SU-DHL-6 (cell line): ENCODE data around the gene ANKRD17.

ENCODE experiments used
- H2AFZ ChIP-seq: fragments of 200-600 bp; sonication (generic); 2 replicates; pipeline ENCODE4 v1.6.1; 2014; ENCODE audit warnings: low read depth, mild to moderate bottlenecking, moderate library complexity, mixed read lengths, antibody characterized with exemption, low read length; ENCODE audit not compliant: severe bottlenecking
- H3F3A ChIP-seq: fragments of 200-600 bp; shearing (Covaris generic); 2 replicates; pipeline ENCODE4 v1.6.0; 2016; ENCODE audit warnings: antibody characterized with exemption, mild to moderate bottlenecking; ENCODE audit not compliant: insufficient read depth
- H3K27ac ChIP-seq: fragments of 200-600 bp; sonication (generic); 2 replicates; pipeline ENCODE4 v1.5.1; 2016; ENCODE audit warnings: low read depth, mild to moderate bottlenecking, low read length, moderate library complexity, mixed read lengths
- H3K27me3 ChIP-seq: fragments of 200-600 bp; sonication (generic), shearing (Covaris generic); 2 replicates; pipeline ENCODE4 v1.6.0; 2014; ENCODE audit warnings: mild to moderate bottlenecking, low read length
- H3K36me3 ChIP-seq: fragments of 200-600 bp; sonication (generic); 2 replicates; pipeline ENCODE4 v1.6.1; 2014; ENCODE audit warnings: mild to moderate bottlenecking, low read length, mixed read lengths
- H3K4me2 ChIP-seq: fragments of 300-600, 200-600 bp; shearing (Covaris generic), sonication (generic); 2 replicates; pipeline ENCODE4 v1.6.0; 2014; ENCODE audit warnings: low read length, low read depth, mild to moderate bottlenecking; ENCODE audit not compliant: poor library complexity, severe bottlenecking
- H3K4me3 ChIP-seq: fragments of 200-600 bp; sonication (generic); 2 replicates; pipeline ENCODE4 v1.5.1; 2014; ENCODE audit warnings: antibody characterized with exemption, low read length, mild to moderate bottlenecking, mixed read lengths; ENCODE audit not compliant: insufficient read depth, poor library complexity, severe bottlenecking
- H3K79me2 ChIP-seq: fragments of 200-600 bp; sonication (generic); 2 replicates; pipeline ENCODE4 v1.6.1; 2014; ENCODE audit warnings: mild to moderate bottlenecking, low read length, moderate library complexity; ENCODE audit not compliant: insufficient read depth
- H3K9ac ChIP-seq: fragments of 200-600 bp; sonication (generic); 2 replicates; pipeline ENCODE4 v1.7.0; 2014; ENCODE audit warnings: mild to moderate bottlenecking, low read length
- H3K9me2 ChIP-seq: fragments of 200-600 bp; sonication (generic); replicated peaks from 2 replicates; pipeline ENCODE4 v1.6.1; 2014; ENCODE audit warnings: low read length; ENCODE audit not compliant: insufficient read depth
- H3K9me3 ChIP-seq: fragments of 200-600 bp; sonication (generic); 2 replicates; pipeline ENCODE4 v1.6.1; 2014; ENCODE audit warnings: low read length, mixed read lengths; ENCODE audit not compliant: insufficient read depth
- H4K20me1 ChIP-seq: fragments of 200-600 bp; sonication (generic); 2 replicates; pipeline ENCODE4 v1.6.1; 2014; ENCODE audit warnings: low read depth, mild to moderate bottlenecking, antibody characterized with exemption, low read length, moderate library complexity, mixed read lengths
- EZH2phosphoT487 ChIP-seq: fragments of 200-600 bp; sonication (generic), shearing (Covaris generic); conservative IDR thresholded peaks from 2 replicates; pipeline ENCODE4 v1.6.1; 2018; ENCODE audit warnings: mild to moderate bottlenecking, antibody characterized with exemption, low read length, moderate library complexity, mixed read lengths
- TF ChIP-seq, protein P1 (sequence below): fragments of 200-600 bp; sonication (generic); IDR thresholded peaks from one replicate; pipeline ENCODE4 v1.5.1; 2017; ENCODE audit warnings: antibody characterized with exemption, mild to moderate bottlenecking, low read length, moderate library complexity; ENCODE audit not compliant: insufficient read depth, poor library complexity, severe bottlenecking

The ANKRD17 gene

GRCh38 chr4:73053076-73053475 lies 205.5 kb downstream of the ANKRD17 start:
- Histone ChIP-seq H3K9ac (no peak overlapping the region), H2AFZ (no peak overlapping the region), H4K20me1 (no peaks in the 10 kb centered on the region), H3K9me2 (no peaks in the 10 kb centered on the region), H3K9me3 (no peaks in the 10 kb centered on the region), H3K4me3 (no peak overlapping the region), H3K4me2 (no peak overlapping the region), H3F3A (no peaks in the 10 kb centered on the region), H3K79me2 (no peaks in the 10 kb centered on the region), H3K27ac (no peak overlapping the region), H3K27me3 (no peaks in the 10 kb centered on the region), H3K36me3 (0 out of 2 replicates have a peak, but pooled peaks cover 3% of the 10 kb centered on the region)
- TF ChIP-seq, protein P1, sequence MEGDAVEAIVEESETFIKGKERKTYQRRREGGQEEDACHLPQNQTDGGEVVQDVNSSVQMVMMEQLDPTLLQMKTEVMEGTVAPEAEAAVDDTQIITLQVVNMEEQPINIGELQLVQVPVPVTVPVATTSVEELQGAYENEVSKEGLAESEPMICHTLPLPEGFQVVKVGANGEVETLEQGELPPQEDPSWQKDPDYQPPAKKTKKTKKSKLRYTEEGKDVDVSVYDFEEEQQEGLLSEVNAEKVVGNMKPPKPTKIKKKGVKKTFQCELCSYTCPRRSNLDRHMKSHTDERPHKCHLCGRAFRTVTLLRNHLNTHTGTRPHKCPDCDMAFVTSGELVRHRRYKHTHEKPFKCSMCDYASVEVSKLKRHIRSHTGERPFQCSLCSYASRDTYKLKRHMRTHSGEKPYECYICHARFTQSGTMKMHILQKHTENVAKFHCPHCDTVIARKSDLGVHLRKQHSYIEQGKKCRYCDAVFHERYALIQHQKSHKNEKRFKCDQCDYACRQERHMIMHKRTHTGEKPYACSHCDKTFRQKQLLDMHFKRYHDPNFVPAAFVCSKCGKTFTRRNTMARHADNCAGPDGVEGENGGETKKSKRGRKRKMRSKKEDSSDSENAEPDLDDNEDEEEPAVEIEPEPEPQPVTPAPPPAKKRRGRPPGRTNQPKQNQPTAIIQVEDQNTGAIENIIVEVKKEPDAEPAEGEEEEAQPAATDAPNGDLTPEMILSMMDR = no peak
- TF ChIP-seq EZH2phosphoT487 = no peak

DNA sequence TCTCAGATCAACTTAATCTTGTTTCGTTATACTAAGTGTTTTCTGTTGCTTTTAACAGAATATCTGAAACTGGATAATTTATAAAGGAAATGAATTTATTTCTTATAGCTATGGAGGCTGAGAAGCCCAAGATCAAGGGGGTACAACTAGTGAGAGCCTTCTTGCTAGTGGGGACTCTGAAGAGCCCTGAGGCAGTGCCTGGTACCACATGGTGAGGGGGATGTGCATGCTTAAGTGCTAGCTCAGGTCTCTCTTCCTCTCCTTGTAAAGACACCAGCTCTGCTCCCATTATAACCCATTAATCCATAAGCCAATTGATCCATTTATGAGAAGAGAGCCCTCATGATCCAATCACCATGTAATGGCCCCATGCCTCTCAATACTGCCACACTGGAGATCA lies 207.0 kb downstream of the ANKRD17 start:
- Histone ChIP-seq H2AFZ (no peak overlapping the region), H3K36me3 (no peaks in the 10 kb centered on the region), H3F3A (no peaks in the 10 kb centered on the region), H3K9me2 (no peaks in the 10 kb centered on the region), H3K9me3 (no peaks in the 10 kb centered on the region), H3K4me2 (no peak overlapping the region), H4K20me1 (no peaks in the 10 kb centered on the region), H3K4me3 (no peak overlapping the region), H3K27ac (no peak overlapping the region), H3K27me3 (no peaks in the 10 kb centered on the region), H3K9ac (no peak overlapping the region), H3K79me2 (no peaks in the 10 kb centered on the region)
- TF ChIP-seq EZH2phosphoT487 = no peak
- TF ChIP-seq, protein P1 = no peak

- Histone ChIP-seq H3K9me2 (no peaks in the 10 kb centered on the region), H4K20me1 (no peaks in the 10 kb centered on the region), H3K9ac (no peak overlapping the region), H3K9me3 (no peaks in the 10 kb centered on the region), H3K27ac (no peak overlapping the region), H2AFZ (no peak overlapping the region), H3K4me2 (no peak overlapping the region), H3K36me3 (no peaks in the 10 kb centered on the region), H3K4me3 (no peak overlapping the region), H3K79me2 (no peaks in the 10 kb centered on the region), H3F3A (no peaks in the 10 kb centered on the region), H3K27me3 (no peaks in the 10 kb centered on the region)
- no peak for TF ChIP-seq EZH2phosphoT487
- TF ChIP-seq, protein P1 = no peak
Measured at GRCh38 chr4:73045879-73046278, 212.7 kb downstream of the ANKRD17 start.

DNA sequence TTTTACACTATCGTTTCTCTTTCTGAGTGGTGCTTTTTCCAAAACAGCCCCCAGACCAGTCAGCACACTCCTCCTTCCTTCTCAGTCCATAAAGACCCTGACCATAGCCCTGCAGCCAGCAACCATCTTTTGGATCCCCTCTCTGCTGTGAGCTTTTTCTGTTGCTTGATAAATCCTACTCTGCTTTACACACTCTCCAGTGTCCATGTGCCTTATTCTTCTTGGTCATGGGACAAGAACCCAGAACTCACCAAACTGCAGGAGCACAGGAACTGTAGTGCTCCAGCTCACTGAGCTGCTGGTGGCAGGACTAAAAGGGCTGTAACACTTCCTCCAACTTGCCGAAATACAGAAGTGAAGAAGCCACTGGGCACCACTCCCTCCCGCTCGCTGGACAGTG lies 221.5 kb downstream of the ANKRD17 start:
- no peaks in the 10 kb centered on the region for H3K79me2 ChIP-seq
- H3K27me3 ChIP-seq = no peaks in the 10 kb centered on the region
- H3K4me3 ChIP-seq = no peak overlapping the region
- no peak overlapping the region for H2AFZ ChIP-seq
- no peaks in the 10 kb centered on the region; the same call in 1 of the 2 replicates for H3K9me3 ChIP-seq
- no peak overlapping the region for H3K27ac ChIP-seq
- H3K4me2 ChIP-seq = no peak overlapping the region
- no peaks in the 10 kb centered on the region for H3F3A ChIP-seq
- no peaks in the 10 kb centered on the region for H3K9me2 ChIP-seq
- H3K9ac ChIP-seq = no peak overlapping the region
- no peaks in the 10 kb centered on the region for H4K20me1 ChIP-seq
- H3K36me3 ChIP-seq = no peaks in the 10 kb centered on the region
- no peak for TF ChIP-seq EZH2phosphoT487
- TF ChIP-seq, protein P1 = no peak
